Stimulated activated CD4-positive, alpha-beta T cell treated with anti-CD3 and anti-CD28 coated beads, TNF-alpha, amount 100 ng/mL, for 48 hours (primary cell): ENCODE results near the gene PCNP.
"Not testable (repeated sequence)": the region's sequence is repeated elsewhere in the genome, so short reads cannot be mapped to it uniquely, and the experiment has no call there.

ENCODE experiments used
- DNase-seq, 3 donors: peaks; one replicate each; pipeline ENCODE4 v3.0.0-alpha.2; 2020; ENCODE audit warnings: low read depth in 3 of 3

Gene PCNP

GRCh38 chr3:101633186-101633585 lies 59.2 kb downstream of the PCNP start:
- no peak for DNase-seq

- DNase-seq = no peak
These were observed 60.7 kb downstream of the PCNP start for GRCh38 chr3:101634591-101635196.

GRCh38 chr3:101635345-101635744 lies 61.4 kb downstream of the PCNP start:
- DNase-seq = no peak

- peak; percentile 39 to 77 (median 60) for DNase-seq
These were observed 62.2 kb downstream of the PCNP start for GRCh38 chr3:101635954-101636798.

GRCh38 chr3:101637451-101637850 lies 63.5 kb downstream of the PCNP start:
- DNase-seq = no peak

GRCh38 chr3:101638261-101638745 lies 64.3 kb downstream of the PCNP start:
- DNase-seq = no peak

- no peak for DNase-seq
These were observed 65.4 kb downstream of the PCNP start for GRCh38 chr3:101639280-101639963.

- DNase-seq = no peak
These were observed 66.3 kb downstream of the PCNP start for GRCh38 chr3:101640256-101640655.

- DNase-seq = not testable (repeated sequence)
These were observed 67.6 kb downstream of the PCNP start for GRCh38 chr3:101641397-101642115.

GRCh38 chr3:101642441-101642840 lies 68.5 kb downstream of the PCNP start:
- no peak for DNase-seq

GRCh38 chr3:101643009-101643844 lies 69.2 kb downstream of the PCNP start:
- DNase-seq = no peak
